GM19035 (cell line): ENCODE data around the gene GAGE10.

ENCODE experiments used
- ATAC-seq: cut with Tn5 transposase; IDR thresholded peaks from one replicate; pipeline ENCODE4 v1.9.1; 2021; ENCODE audit not compliant: unreplicated experiment

GAGE10 gene

DNA sequence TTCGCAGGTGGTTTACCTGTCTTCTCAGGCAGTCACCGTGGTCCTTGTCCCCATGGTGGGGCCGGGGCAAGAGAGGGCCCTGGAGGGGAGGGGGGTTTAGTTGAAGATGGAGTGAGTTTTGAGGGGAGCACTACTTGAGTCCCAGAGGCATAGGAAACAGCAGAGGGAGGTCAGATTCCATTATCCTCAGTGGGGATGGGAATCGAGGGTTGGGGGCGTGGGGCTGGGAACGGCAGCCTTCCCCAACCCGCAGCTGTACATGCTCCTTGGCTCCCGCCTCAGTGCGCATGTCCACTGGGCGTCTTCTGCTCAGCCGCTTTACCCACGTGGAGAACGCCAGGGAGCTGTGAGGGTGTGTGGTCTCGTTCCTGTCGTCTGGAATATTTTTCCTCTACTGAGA, at the start of gene GAGE10:
Gene GAGE10, plus strand, starts transcription at position 301 of the 400 bp plus-strand sequence. CDS start 1,214 bp downstream, outside the sequence.
- ATAC-seq: no peak

DNA sequence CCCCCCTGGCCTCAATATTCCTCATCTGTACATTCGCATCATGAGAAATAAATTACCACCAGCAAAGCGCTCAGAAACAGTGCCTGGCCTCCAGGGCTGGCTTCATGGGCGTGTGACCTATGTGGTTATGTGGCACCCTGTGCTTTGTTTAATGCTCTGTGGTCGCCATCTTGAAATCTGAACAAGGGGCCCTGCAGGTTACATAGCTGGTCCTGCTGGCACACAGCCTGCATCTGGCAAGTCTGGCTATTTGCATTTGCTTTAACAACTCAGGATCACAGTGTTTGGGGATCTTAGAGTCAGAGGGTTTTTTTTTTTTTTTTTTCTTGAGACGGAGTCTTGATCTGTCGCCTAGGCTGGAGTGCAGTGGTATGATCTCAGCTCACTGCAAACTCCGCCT, 48.8 kb upstream of the GAGE10 start:
- no peak for ATAC-seq

GRCh38 chrX:49256268-49256995, 47.0 kb upstream of the GAGE10 start:
- no peak for ATAC-seq

DNA sequence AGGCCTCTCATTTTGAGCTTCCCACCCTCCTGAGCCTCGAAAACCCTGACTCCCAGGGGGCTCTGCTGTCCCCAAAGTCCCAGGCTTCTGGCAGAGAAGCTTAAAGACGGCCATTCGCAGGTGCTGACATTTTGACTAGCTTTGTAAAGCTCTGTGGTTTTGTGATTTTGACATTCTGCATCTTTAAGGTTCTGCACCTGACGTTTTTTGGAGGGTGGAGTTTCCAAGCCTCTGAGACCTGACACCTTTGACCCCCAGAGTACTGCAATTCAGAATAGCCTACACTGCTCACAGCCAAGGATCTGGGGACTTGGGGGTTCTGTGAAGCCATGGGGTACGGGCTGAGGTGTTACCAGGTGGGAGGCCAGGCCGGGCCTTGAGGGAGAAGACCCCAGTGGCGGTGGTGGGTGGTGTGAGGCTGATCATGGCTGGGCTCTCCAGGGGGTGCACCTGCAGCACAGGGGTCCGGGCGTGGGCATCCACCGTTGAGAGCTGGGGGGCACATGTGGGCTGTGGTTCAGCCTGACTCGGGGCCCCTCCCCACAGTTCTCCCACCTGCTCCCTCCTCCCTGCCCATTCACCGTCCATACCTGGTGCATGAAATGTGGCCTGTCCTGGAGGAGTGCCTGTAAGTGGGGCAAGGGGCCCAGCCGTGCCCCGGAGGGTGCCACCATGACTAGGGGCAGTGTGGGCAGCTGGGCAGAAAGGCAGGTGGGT, 46.2 kb upstream of the GAGE10 start:
- ATAC-seq: no peak

- no peak for ATAC-seq
Observed at GRCh38 chrX:49257846-49258748, 45.3 kb upstream of the GAGE10 start.

GRCh38 chrX:49258749-49259124, 44.7 kb upstream of the GAGE10 start:
- ATAC-seq: no peak

DNA sequence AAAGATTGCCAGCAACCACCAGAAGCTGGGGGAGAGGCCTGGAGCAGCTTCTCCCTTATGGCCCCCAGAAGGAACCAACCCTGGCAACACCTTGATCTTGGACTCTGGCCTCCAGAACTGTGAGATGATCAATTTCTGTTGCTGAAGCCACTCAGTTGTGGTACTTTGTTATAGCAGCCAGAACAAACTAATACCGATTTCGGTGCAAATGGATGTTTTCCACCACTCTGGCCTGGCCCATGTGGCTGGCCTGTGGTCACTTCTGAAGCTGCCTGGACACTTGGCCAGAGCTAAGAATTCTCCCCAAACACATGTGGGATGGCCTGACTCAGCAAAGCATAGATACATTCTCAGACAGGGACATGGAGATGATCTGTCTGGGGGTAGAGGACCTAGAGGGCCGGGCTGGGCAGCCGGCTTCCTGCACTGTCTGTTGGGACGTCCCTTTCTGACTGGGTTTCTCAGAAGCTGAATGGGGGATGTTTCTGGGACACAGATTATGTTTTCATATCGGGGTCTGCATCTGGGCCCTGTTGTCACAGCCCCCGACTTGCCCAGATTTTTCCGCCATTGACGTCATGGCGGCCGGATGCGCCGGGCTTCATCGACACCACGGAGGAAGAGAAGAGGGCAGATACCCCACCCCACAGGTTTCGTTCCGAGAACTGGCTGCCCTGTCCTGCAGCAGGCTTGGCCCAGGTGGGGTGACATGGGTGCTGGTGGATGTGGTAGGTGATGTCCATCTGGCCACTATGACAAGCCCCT, 43.0 kb upstream of the GAGE10 start:
- no peak for ATAC-seq

GRCh38 chrX:49262603-49263002, 40.8 kb upstream of the GAGE10 start:
- no peak for ATAC-seq

DNA sequence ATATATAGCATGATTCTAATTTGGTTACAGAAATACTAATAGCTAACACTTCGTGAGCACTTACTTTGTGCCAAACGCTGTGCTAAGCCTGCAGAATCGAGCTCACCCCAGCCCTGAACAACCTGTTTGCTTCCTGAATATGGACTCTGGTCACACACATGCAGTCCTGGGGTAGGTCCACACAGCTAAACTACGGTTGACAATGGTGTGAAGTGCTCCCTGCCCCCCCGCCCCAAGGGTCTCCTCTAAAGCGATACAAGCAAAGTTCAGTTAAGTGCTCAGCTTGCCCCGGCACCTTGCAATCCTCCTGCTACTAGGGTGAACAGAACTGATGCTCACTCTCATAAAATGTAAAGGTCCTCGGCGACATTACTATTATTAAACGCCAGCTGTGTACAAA, 39.8 kb upstream of the GAGE10 start:
- no peak for ATAC-seq

GRCh38 chrX:49264460-49264859, 39.0 kb upstream of the GAGE10 start, which contains the start of gene FOXP3:
Gene FOXP3, minus strand, starts transcription at chrX:49264710. Its CDS starts 6,205 bp downstream, at chrX:49258505.
- ATAC-seq: no peak

GRCh38 chrX:49266523-49267445, 36.7 kb upstream of the GAGE10 start:
- no peak for ATAC-seq

DNA sequence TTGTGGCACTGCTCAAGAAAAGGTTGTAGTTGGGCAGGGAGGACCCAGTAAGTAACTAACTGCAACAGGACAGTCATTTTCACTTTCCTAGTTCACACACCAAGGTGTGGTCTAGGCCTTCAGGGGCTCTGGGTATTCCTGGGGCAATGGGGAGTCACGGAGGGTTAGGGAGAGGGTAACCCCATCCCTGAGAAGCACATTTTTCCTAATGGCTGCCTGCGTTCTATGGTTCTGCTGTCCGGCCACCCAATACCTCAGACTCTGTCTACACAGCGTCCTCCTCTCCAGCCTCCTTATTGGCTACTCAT, 34.8 kb upstream of the GAGE10 start:
- ATAC-seq: no peak

GRCh38 chrX:49269010-49269766, 34.3 kb upstream of the GAGE10 start:
- peak; percentile 87 for ATAC-seq

DNA sequence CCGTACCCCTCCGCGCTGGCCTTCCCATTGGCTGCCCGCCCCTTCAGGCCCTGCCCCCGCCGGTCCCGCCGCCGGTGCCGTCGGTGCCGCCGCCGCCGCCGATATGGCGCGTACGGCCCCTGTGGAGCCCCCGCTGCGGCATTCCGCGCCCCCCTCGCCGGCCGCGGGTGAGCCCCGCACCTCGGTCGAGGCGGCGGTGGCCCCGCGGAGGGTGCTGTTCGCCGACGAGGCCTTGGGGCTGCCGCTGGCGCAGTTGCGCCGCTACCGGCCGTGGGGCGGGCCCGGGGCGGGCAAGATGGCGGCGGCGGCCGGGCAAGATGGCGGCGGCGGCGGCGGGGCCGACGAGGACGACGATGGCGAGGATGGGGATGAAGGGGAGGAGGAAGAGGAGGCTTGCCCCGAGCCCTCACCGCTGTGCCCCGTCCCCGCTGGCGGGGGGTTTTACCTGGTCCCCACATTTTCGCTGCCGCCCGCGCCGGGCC, 33.6 kb upstream of the GAGE10 start, which contains the start of gene PPP1R3F:
Gene PPP1R3F, plus strand, starts transcription at position 27 of the 482 bp plus-strand sequence. Its CDS starts 77 bp downstream, at position 104.
- ATAC-seq: peak; percentile 33

DNA sequence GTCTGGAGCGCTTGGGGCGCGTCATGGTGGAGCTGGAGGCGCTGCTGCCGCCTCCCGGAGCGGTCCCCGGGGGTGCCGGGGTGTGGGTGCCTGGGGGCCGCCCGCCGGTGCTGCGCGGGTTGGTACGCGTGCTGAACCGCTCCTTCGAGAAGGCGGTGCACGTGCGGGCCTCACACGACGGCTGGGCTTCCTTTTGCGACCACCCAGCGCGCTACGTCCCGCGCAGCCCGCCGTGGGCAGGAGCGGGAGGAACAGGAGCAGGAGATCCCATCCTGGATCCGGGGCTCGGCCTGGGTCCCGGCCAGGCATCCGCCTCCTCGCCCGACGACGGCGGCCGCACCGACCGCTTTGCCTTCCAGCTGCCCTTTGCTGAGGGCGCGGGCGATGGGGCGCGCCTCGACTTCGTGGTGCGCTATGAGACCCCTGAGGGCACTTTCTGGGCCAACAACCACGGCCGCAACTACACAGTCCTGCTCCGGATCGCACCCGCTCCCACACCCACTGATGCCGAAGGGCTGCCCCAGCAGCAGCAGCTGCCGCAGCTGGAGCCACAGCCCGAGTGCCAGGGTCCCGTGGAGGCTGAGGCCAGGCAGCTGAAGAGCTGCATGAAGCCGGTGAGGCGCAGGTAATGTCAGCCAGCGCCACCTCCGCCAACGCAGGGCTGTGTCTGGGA, 33.1 kb upstream of the GAGE10 start:
- no peak for ATAC-seq

DNA sequence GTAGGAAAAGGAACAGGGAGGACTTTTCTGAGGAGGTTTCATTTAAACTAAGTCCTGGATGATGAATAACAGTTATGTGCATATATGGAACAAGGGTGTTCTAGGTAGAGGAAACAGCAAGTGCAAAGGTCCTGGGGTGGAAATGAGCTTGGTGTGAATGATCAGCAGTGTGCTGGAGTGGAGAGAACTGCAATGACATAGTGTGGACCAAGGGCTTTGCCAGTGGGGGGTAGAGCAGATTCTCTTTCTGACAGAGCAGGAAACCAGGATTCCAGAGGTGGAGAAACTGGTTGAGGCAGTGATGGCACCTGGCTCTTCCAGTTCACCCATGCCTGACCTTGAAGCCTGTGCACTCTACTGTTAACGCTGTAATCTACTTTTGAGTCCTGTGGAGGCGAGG, 32.1 kb upstream of the GAGE10 start:
- ATAC-seq: no peak

DNA sequence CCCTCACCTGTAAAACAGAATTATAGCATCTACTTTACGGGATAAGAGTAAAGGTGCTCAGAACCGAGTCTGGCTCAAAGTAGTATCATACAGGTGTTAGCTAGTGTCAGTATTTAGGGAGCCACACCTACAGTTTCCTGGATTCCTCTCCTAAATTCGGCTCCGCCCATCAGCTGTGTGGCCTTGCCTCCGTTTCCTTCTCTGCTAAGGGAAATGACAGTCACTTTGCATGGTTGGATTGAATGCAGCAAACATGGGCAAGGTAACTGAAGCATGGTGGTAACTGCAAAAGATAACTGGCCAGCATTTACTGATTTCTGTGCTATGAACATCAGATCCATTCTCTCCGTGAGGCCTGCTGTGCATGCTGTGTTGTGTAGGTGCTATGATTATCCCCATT, 31.0 kb upstream of the GAGE10 start:
- ATAC-seq: no peak

- ATAC-seq: no peak
Observed at GRCh38 chrX:49273181-49273727, 30.2 kb upstream of the GAGE10 start.
